Fibroblast of gingiva (primary cell): ENCODE data around the gene PVR.
"Not testable (repeated sequence)": the region's sequence is repeated elsewhere in the genome, so short reads cannot be mapped to it uniquely, and the experiment has no call there.

Source experiments
- DNase-seq: peaks from one replicate; pipeline ENCODE4 v3.0.0-alpha.2; 2011; ENCODE audit warnings: low read depth

The PVR gene

DNA sequence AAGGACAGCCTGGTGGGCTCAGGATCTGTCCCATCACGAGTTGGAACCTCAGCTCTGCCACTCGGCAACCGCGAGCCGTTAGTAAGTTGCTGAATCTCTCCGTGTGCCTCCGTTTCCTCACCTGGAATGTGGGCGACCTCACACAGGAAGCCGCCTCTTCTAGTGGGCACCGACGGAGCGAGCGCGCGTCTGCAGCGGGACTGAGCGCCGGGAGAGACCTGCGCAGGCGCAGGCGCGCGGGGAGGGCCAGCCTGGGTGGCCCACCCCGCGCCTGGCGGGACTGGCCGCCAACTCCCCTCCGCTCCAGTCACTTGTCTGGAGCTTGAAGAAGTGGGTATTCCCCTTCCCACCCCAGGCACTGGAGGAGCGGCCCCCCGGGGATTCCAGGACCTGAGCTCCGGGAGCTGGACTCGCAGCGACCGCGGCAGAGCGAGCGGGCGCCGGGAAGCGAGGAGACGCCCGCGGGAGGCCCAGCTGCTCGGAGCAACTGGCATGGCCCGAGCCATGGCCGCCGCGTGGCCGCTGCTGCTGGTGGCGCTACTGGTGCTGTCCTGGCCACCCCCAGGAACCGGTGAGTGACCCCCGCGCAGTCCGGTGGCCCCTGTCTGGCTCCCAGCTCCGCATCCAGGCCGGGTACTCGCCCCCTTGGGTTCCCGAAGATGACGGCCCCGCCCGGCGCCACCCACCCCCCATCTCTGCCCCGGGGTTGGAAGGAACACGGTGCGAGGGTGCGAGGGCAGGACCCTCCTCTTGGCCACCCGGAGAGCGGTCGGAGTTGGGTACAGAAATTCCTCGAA is at the start of gene PVR:
TSS of gene PVR (plus strand) at position 306 of the 797 bp plus-strand sequence. CDS start at position 493, 187 bp downstream.
- DNase-seq: peak; percentile 70

GRCh38 chr19:44596428-44597130 is 47.1 kb upstream of the PVR start:
- no peak for DNase-seq

GRCh38 chr19:44597131-44597491 is 46.6 kb upstream of the PVR start:
- no peak for DNase-seq

- no peak for DNase-seq
Observed at GRCh38 chr19:44598355-44598754, 45.4 kb upstream of the PVR start.

DNA sequence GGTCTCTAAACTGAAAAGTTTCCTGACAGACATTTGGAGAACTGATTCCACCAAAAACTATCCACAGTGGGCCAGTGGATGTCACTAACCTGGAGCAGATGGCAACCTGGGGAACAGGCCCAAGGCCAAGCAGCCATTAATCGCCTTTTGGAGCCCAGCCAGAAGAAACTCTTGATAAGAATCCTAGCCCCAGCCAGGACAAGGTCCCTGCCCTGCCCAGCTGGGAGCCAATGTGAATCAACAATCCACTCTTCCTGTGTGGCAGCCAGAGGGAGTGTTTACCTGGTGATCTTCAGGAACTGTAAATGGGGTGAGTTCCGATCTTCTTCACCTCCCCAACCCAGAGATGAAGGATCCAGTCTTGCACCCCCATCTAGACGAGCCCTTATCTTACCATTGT is 44.8 kb upstream of the PVR start:
- DNase-seq: no peak

GRCh38 chr19:44600466-44600865 is 43.2 kb upstream of the PVR start:
- peak; percentile 64 for DNase-seq

DNA sequence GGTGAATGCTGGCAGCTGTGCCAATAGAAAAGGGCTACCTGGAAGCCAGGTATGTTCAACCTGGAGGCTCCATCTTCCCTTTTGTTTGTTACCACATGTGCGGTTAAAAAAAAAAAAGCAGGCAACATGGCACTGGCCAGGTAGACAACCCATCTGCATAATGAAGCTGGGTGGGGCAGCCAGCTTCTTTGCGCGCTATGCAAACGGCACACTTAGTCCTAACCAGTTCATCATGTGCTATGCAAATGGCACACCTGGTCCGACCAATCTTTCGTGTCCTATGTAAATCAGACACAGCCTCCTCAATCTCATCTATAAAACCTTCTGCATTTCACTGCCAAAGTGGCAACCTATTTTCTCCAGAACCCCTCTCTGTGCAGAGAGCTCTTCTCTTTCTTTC is 41.6 kb upstream of the PVR start:
- no peak for DNase-seq

- peak; percentile 93 for DNase-seq
Observed at GRCh38 chr19:44603201-44603945, 40.3 kb upstream of the PVR start.

GRCh38 chr19:44604241-44604640 is 39.5 kb upstream of the PVR start:
- DNase-seq: no peak

- DNase-seq: no peak
Observed at GRCh38 chr19:44605547-44605946, 38.2 kb upstream of the PVR start.

GRCh38 chr19:44607049-44607448 is 36.7 kb upstream of the PVR start:
- DNase-seq: peak; percentile 55

DNA sequence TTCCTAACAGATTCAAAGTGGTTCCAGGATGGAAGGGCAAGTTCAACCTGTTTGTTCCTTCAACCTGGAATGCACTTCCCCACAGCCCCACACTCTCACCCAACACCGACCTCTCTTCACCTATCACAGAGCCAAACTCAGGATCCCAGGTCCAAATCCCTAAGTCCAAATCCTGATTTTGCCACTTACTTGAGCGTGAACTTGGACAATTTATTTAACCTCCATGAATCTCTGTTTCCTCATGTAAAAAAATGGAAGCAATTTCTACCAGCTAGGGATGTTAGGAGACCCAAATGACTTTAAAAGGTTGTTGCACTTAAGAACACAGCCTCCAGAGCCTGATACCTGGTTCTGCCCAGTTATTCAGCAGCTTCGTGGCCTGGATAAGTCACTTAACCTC is 35.8 kb upstream of the PVR start:
- DNase-seq: no peak

- no peak for DNase-seq
Observed at GRCh38 chr19:44608391-44608821, 35.3 kb upstream of the PVR start.

DNA sequence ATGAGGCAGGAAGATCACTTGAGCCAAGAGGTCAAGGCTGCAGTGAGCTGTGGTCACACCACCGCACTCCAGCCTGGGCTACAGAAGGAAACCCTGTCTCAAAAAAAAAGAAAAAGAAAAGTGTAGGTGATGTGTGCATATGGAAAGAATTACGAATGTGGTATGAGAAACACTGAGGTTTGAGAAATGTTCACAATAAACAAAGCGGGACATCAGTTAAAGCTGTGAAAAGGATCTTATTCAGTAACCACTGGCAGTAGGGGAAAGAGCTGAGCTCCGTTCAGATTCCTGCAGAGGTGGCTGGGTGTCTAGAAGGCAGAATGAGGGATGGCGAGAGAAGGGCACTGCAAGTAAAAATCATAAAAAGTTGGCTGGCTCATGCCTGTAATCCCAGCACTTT is 34.5 kb upstream of the PVR start:
- peak; percentile 37 for DNase-seq

- not testable (repeated sequence) for DNase-seq
Observed at GRCh38 chr19:44610497-44610896, 33.2 kb upstream of the PVR start.

- no peak for DNase-seq
Observed at GRCh38 chr19:44611812-44612295, 31.9 kb upstream of the PVR start.

DNA sequence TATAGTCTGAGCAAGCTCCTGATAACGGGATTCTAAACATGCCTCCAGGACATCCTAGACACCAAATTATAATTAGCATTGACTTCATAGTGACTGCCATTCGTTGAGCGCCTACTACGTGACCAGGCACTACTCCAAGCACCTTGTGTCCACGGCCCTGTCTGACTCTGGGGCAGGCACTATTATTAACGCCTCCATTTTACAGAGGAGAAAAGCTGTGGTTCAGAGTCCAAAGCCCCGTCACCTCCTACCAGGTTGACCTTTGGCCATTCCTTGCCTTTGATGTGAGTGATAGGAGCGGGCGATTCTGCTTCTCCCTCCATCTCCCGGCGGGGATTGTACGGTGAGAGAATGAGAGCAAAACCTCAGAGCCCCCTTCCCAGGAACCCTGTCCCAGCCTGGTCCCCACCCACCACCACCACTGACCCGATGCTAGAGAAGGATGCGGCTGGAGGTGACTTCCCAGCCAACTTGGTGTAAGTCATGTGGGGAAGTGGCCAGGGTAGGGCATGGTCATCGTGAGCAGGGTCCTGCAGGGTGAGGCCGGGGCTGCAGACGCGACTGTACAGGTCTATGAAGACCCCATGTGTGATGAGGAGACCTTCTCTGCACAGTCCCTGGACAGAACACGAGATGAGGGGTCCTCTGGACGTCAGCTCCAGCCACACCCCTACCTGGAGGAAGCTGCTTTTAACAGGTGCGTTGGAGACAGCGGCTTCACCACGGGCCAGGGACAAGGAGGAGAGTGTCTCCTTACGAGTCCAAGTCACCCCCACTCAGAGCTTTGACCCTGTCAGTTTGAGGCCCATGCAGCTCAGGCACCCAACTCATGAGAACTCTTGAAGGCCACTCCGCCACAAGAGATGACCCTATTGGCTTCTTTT is 30.2 kb upstream of the PVR start, which contains the start of gene IGSF23:
TSS of gene IGSF23 (plus strand) at position 269 of the 884 bp plus-strand sequence. CDS start at position 352, 83 bp downstream.
- no peak for DNase-seq

- DNase-seq: no peak
Observed at GRCh38 chr19:44614313-44614712, 29.4 kb upstream of the PVR start.

GRCh38 chr19:44615863-44616247 is 27.9 kb upstream of the PVR start:
- DNase-seq: no peak

DNA sequence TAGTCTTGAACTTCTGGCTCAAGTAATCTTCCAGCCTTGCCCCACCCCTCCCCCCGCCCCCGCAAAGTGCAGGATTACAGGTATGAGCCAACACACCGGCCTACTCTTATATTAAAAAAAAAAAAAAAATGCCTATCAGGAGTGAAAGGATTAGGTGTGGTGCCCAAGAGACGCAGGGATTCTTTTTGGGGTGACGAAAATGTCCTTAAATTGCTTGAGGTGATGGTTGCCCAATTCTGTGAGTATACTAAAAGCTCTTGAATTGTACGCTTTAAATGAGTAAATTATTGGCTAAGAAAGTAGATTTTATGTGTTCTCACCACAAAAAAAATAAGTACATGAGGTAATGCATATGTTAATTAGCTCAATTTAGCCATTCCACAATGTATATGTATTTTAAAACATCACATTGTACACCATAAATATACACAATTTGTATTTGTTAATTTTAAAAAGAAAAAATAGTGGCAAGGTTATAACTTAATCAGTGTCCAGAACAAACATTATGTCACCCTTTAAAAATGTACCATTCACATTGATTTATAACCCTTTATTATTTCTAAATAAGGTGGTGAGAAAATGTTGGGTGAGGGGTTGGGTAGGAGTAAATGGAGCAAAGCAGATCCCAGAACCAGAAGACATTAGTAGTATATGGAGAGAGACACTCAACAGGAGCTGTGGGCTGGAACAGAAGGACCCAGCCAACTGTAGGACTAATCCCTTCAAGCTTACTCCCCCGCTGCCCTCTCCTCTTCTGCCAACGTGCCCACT is 26.4 kb upstream of the PVR start:
- no peak for DNase-seq
